GM21360 (cell line): ENCODE results near the gene GPHB5.
"Not testable (repeated sequence)": the region's sequence is repeated elsewhere in the genome, so short reads cannot be mapped to it uniquely, and the experiment has no call there.

Experiments
- ATAC-seq: cut with Tn5 transposase; IDR thresholded peaks from one replicate; pipeline ENCODE4 v1.9.1; 2021; ENCODE audit warnings: mild to moderate bottlenecking, moderate library complexity; ENCODE audit not compliant: unreplicated experiment

Gene GPHB5

GRCh38 chr14:63318835-63319234, at the start of gene GPHB5:
Gene GPHB5 (minus strand): TSS chr14:63318935. CDS start chr14:63317849, 1,086 bp downstream.
- ATAC-seq, result no peak

- ATAC-seq, result no peak
These were observed 49.1 kb upstream of the GPHB5 start for GRCh38 chr14:63367742-63368364.

GRCh38 chr14:63362389-63362819, 43.7 kb upstream of the GPHB5 start:
- no peak for ATAC-seq

- no peak for ATAC-seq
These were observed 43.1 kb upstream of the GPHB5 start for GRCh38 chr14:63361790-63362189.

GRCh38 chr14:63357841-63358240, 39.1 kb upstream of the GPHB5 start:
- ATAC-seq, result no peak

GRCh38 chr14:63345826-63346225, 27.1 kb upstream of the GPHB5 start:
- no peak for ATAC-seq

- no peak for ATAC-seq
These were observed 25.6 kb upstream of the GPHB5 start for GRCh38 chr14:63344336-63344735.

- no peak for ATAC-seq
These were observed 25.1 kb upstream of the GPHB5 start for GRCh38 chr14:63343878-63344277.

GRCh38 chr14:63342371-63342770, 23.6 kb upstream of the GPHB5 start:
- ATAC-seq, result no peak

GRCh38 chr14:63328787-63329737, 10.3 kb upstream of the GPHB5 start:
- ATAC-seq, result no peak

- no peak for ATAC-seq
These were observed 8.1 kb upstream of the GPHB5 start for GRCh38 chr14:63326840-63327239.

- no peak for ATAC-seq
These were observed 4.3 kb upstream of the GPHB5 start for GRCh38 chr14:63322897-63323573.

GRCh38 chr14:63322472-63322871, 3.7 kb upstream of the GPHB5 start:
- ATAC-seq, result no peak

GRCh38 chr14:63308723-63309317, 9.9 kb downstream of the GPHB5 start:
- peak; percentile 55 for ATAC-seq

- not testable (repeated sequence) for ATAC-seq
These were observed 14.3 kb downstream of the GPHB5 start for GRCh38 chr14:63304429-63304828.

GRCh38 chr14:63301891-63302534, 16.7 kb downstream of the GPHB5 start:
- ATAC-seq, result no peak

GRCh38 chr14:63300854-63301253, 17.9 kb downstream of the GPHB5 start:
- no peak for ATAC-seq

GRCh38 chr14:63299351-63300110, 19.2 kb downstream of the GPHB5 start:
- ATAC-seq, result no peak

GRCh38 chr14:63297372-63298063, 21.2 kb downstream of the GPHB5 start:
- no peak for ATAC-seq
